ENCODE measurements around the gene ATP8A2.

Gene ATP8A2

GRCh38 chr13:25836574-25837336 lies 465.0 kb downstream of the ATP8A2 start:
- Histone ChIP-seq H3K9ac (ENCODE audit: low read length) (no peak overlapping the region), H3K4me3 (ENCODE audit: low read length) (no peak overlapping the region), H3K27ac (ENCODE audit: low read depth, low read length) (no peak overlapping the region), H3K36me3 (ENCODE audit: control insufficient read depth, insufficient read depth, low read length) (no peaks in the 10 kb centered on the region), H3K4me1 (ENCODE audit: control insufficient read depth, insufficient read depth, low read length) (no peaks in the 10 kb centered on the region), H3K27me3 (ENCODE audit: control insufficient read depth, insufficient read depth, low read length) (no peaks in the 10 kb centered on the region)

GRCh38 chr13:25839371-25839770 lies 467.6 kb downstream of the ATP8A2 start:
- H3K4me1 ChIP-seq (ENCODE audit: control insufficient read depth, insufficient read depth, low read length) = no peaks in the 10 kb centered on the region
- H3K27ac ChIP-seq (ENCODE audit: low read depth, low read length) = no peak overlapping the region
- no peak overlapping the region for H3K9ac ChIP-seq (ENCODE audit: low read length)
- H3K36me3 ChIP-seq (ENCODE audit: control insufficient read depth, insufficient read depth, low read length) = no peaks in the 10 kb centered on the region
- no peak overlapping the region for H3K4me3 ChIP-seq (ENCODE audit: low read length)
- no peaks in the 10 kb centered on the region for H3K27me3 ChIP-seq (ENCODE audit: control insufficient read depth, insufficient read depth, low read length)

- no peak overlapping the region for H3K4me3 ChIP-seq (ENCODE audit: low read length)
- no peak overlapping the region for H3K27ac ChIP-seq (ENCODE audit: low read depth, low read length)
- H3K4me1 ChIP-seq (ENCODE audit: control insufficient read depth, insufficient read depth, low read length) = no peaks in the 10 kb centered on the region
- no peaks in the 10 kb centered on the region for H3K36me3 ChIP-seq (ENCODE audit: control insufficient read depth, insufficient read depth, low read length)
- no peaks in the 10 kb centered on the region for H3K27me3 ChIP-seq (ENCODE audit: control insufficient read depth, insufficient read depth, low read length)
- no peak overlapping the region for H3K9ac ChIP-seq (ENCODE audit: low read length)
Measured at GRCh38 chr13:25840261-25840660, 468.5 kb downstream of the ATP8A2 start.

- no peak overlapping the region for H3K9ac ChIP-seq (ENCODE audit: low read length)
- H3K27me3 ChIP-seq (ENCODE audit: control insufficient read depth, insufficient read depth, low read length) = no peaks in the 10 kb centered on the region
- H3K4me1 ChIP-seq (ENCODE audit: control insufficient read depth, insufficient read depth, low read length) = no peaks in the 10 kb centered on the region
- no peak overlapping the region for H3K27ac ChIP-seq (ENCODE audit: low read depth, low read length)
- H3K36me3 ChIP-seq (ENCODE audit: control insufficient read depth, insufficient read depth, low read length) = no peaks in the 10 kb centered on the region
- no peak overlapping the region for H3K4me3 ChIP-seq (ENCODE audit: low read length)
Measured at GRCh38 chr13:25840931-25841330, 469.2 kb downstream of the ATP8A2 start.

- no peak overlapping the region for H3K9ac ChIP-seq (ENCODE audit: low read length)
- no peaks in the 10 kb centered on the region for H3K36me3 ChIP-seq (ENCODE audit: control insufficient read depth, insufficient read depth, low read length)
- no peaks in the 10 kb centered on the region for H3K4me1 ChIP-seq (ENCODE audit: control insufficient read depth, insufficient read depth, low read length)
- H3K27me3 ChIP-seq (ENCODE audit: control insufficient read depth, insufficient read depth, low read length) = no peaks in the 10 kb centered on the region
- H3K27ac ChIP-seq (ENCODE audit: low read depth, low read length) = no peak overlapping the region
- no peak overlapping the region for H3K4me3 ChIP-seq (ENCODE audit: low read length)
Measured at GRCh38 chr13:25843692-25844091, 471.9 kb downstream of the ATP8A2 start.

GRCh38 chr13:25844559-25845434 lies 473.0 kb downstream of the ATP8A2 start:
- Histone ChIP-seq H3K4me3 (ENCODE audit: low read length) (no peak overlapping the region), H3K27me3 (ENCODE audit: control insufficient read depth, insufficient read depth, low read length) (no peaks in the 10 kb centered on the region), H3K36me3 (ENCODE audit: control insufficient read depth, insufficient read depth, low read length) (no peaks in the 10 kb centered on the region), H3K9ac (ENCODE audit: low read length) (no peak overlapping the region), H3K27ac (ENCODE audit: low read depth, low read length) (no peak overlapping the region), H3K4me1 (ENCODE audit: control insufficient read depth, insufficient read depth, low read length) (no peaks in the 10 kb centered on the region)

GRCh38 chr13:25846222-25846984 lies 474.6 kb downstream of the ATP8A2 start:
- Histone ChIP-seq H3K9ac (ENCODE audit: low read length) (no peak overlapping the region), H3K4me1 (ENCODE audit: control insufficient read depth, insufficient read depth, low read length) (no peaks in the 10 kb centered on the region), H3K36me3 (ENCODE audit: control insufficient read depth, insufficient read depth, low read length) (no peaks in the 10 kb centered on the region), H3K4me3 (ENCODE audit: low read length) (no peak overlapping the region), H3K27me3 (ENCODE audit: control insufficient read depth, insufficient read depth, low read length) (no peaks in the 10 kb centered on the region), H3K27ac (ENCODE audit: low read depth, low read length) (no peak overlapping the region)

- Histone ChIP-seq H3K27me3 (ENCODE audit: control insufficient read depth, insufficient read depth, low read length) (no peaks in the 10 kb centered on the region), H3K9ac (ENCODE audit: low read length) (no peak overlapping the region), H3K27ac (ENCODE audit: low read depth, low read length) (no peak overlapping the region), H3K4me3 (ENCODE audit: low read length) (no peak overlapping the region), H3K4me1 (ENCODE audit: control insufficient read depth, insufficient read depth, low read length) (no peaks in the 10 kb centered on the region), H3K36me3 (ENCODE audit: control insufficient read depth, insufficient read depth, low read length) (no peaks in the 10 kb centered on the region)
Measured at GRCh38 chr13:25847145-25847544, 475.4 kb downstream of the ATP8A2 start.

- no peak overlapping the region for H3K27ac ChIP-seq (ENCODE audit: low read depth, low read length)
- H3K4me1 ChIP-seq (ENCODE audit: control insufficient read depth, insufficient read depth, low read length) = no peaks in the 10 kb centered on the region
- H3K36me3 ChIP-seq (ENCODE audit: control insufficient read depth, insufficient read depth, low read length) = no peaks in the 10 kb centered on the region
- no peaks in the 10 kb centered on the region for H3K27me3 ChIP-seq (ENCODE audit: control insufficient read depth, insufficient read depth, low read length)
- H3K9ac ChIP-seq (ENCODE audit: low read length) = no peak overlapping the region
- no peak overlapping the region for H3K4me3 ChIP-seq (ENCODE audit: low read length)
Measured at GRCh38 chr13:25847635-25848626, 476.2 kb downstream of the ATP8A2 start.

- no peak overlapping the region for H3K4me3 ChIP-seq (ENCODE audit: low read length)
- no peaks in the 10 kb centered on the region for H3K4me1 ChIP-seq (ENCODE audit: control insufficient read depth, insufficient read depth, low read length)
- no peaks in the 10 kb centered on the region for H3K36me3 ChIP-seq (ENCODE audit: control insufficient read depth, insufficient read depth, low read length)
- H3K9ac ChIP-seq (ENCODE audit: low read length) = no peak overlapping the region
- no peaks in the 10 kb centered on the region for H3K27me3 ChIP-seq (ENCODE audit: control insufficient read depth, insufficient read depth, low read length)
- H3K27ac ChIP-seq (ENCODE audit: low read depth, low read length) = no peak overlapping the region
Measured at GRCh38 chr13:25848812-25849745, 477.3 kb downstream of the ATP8A2 start.

- H3K4me1 ChIP-seq (ENCODE audit: control insufficient read depth, insufficient read depth, low read length) = no peaks in the 10 kb centered on the region
- no peak overlapping the region for H3K4me3 ChIP-seq (ENCODE audit: low read length)
- H3K36me3 ChIP-seq (ENCODE audit: control insufficient read depth, insufficient read depth, low read length) = no peaks in the 10 kb centered on the region
- H3K27me3 ChIP-seq (ENCODE audit: control insufficient read depth, insufficient read depth, low read length) = no peaks in the 10 kb centered on the region
- no peak overlapping the region for H3K9ac ChIP-seq (ENCODE audit: low read length)
- H3K27ac ChIP-seq (ENCODE audit: low read depth, low read length) = no peak overlapping the region
Measured at GRCh38 chr13:25857830-25858229, 486.1 kb downstream of the ATP8A2 start.
